Sigmoid colon (tissue), 7 donors: ENCODE measurements around the gene AIFM2. TPM values are rescaled to one million over a fixed set of nuclear protein-coding genes. Genes with fewer than 3 reads are reported as not detected.

Experiments used
- DNase-seq: peaks from one replicate; pipeline ENCODE4 v3.0.0-alpha.2; 2019
- H3K27ac ChIP-seq, 4 donors: fragments of 200-600 bp; sonication (generic); one replicate each; pipeline ENCODE4 v1.5.1; 2016 to 2019; ENCODE audit warnings: mild to moderate bottlenecking in 1 of 4
- H3K27me3 ChIP-seq, 3 donors: fragments of 200-600 bp; sonication (generic); one replicate each; pipeline ENCODE4 v1.5.1; 2019; ENCODE audit warnings: mild to moderate bottlenecking in 1 of 3
- H3K36me3 ChIP-seq, 4 donors: fragments of 200-600 bp; sonication (generic); one replicate each; pipeline ENCODE4 v1.5.1; 2016 to 2019
- H3K4me1 ChIP-seq, 4 donors: fragments of 200-600 bp; sonication (generic); one replicate each; pipeline ENCODE4 v1.5.1; 2017 to 2019
- H3K4me3 ChIP-seq, 4 donors: fragments of 200-600 bp; sonication (generic); one replicate each; pipeline ENCODE4 v1.5.1; 2017 to 2019; ENCODE audit warnings: mild to moderate bottlenecking in 2 of 4, moderate library complexity in 1 of 4
- H3K9me3 ChIP-seq, 4 donors: fragments of 200-600 bp in 3 of 4; sonication (generic) in 3 of 4; one replicate each; pipeline versions ENCODE4 v1.5.1 to v1.6.1; 2013 to 2019
- CTCF ChIP-seq, 4 experiments: fragments of 450-650 bp in 3 of 4; fragments of 200-600 bp in 1 of 4; IDR thresholded peaks; one replicate each; pipeline ENCODE4 v1.5.1; 2016 to 2019; ENCODE audit warnings: antibody characterized with exemption in 4 of 4, mild to moderate bottlenecking in 3 of 4, moderate library complexity in 2 of 4
- EP300 ChIP-seq, 4 donors: sonication (generic); formaldehyde crosslinking; IDR thresholded peaks; one replicate each; pipeline ENCODE4 v1.6.1; 2017; ENCODE audit warnings: antibody characterized with exemption in 4 of 4
- POLR2A ChIP-seq, 2 donors: fragments of 450-650 bp; IDR thresholded peaks; one replicate each; pipeline ENCODE4 v1.6.1; 2016; ENCODE audit warnings: antibody characterized with exemption in 2 of 2, mild to moderate bottlenecking in 2 of 2, moderate library complexity in 2 of 2
- POLR2AphosphoS5 ChIP-seq, 4 donors: sonication (generic); formaldehyde crosslinking; IDR thresholded peaks; one replicate each; pipeline ENCODE4 v1.6.1; 2017; ENCODE audit warnings: antibody characterized with exemption in 4 of 4
- WGBS, 2 donors: extraction: QIAGEN DNeasy Blood & Tissue Kit; methylation state at CpG; one replicate each; pipeline ENCODE4 v1.1.7; 2013; 5-methylcytosine and 5-hydroxymethylcytosine counted together
- intact Hi-C: fragments of 100-400 bp; cut with DNase I; formaldehyde crosslinking; loops from one replicate; pipeline ENCODE4 v1.15.1; 2023
- polyA plus RNA-seq, 3 donors: library from polyadenylated mRNA; stranded (reverse); fragments of 200-250 nt; gene quantifications; one replicate each; pipeline ENCODE4 v1.2.3, GENCODE V29; 2013
- total RNA-seq, 4 donors: library from RNA; depleted of rRNA; stranded (reverse); fragments of >200 nt; gene quantifications; one replicate each; pipeline ENCODE4 v1.1.0, GENCODE V29; 2016
- donor health status: healthy with polysubstance abuse.
- donor health status: Bipolar disorder and iron deficiency.
- donor health status: healthy.

The AIFM2 gene
- total and polyA plus RNA-seq, 7 donors = 10.2 to 26.8 (median 11.7) TPM

GRCh38 chr10:70174058-70174741 is 41.6 kb upstream of the AIFM2 start:
- H3K27ac ChIP-seq = no peak overlapping the region

GRCh38 chr10:70169649-70170364 is 37.2 kb upstream of the AIFM2 start:
- Histone ChIP-seq H3K36me3 (peaks cover 0 to 13% (median 0%) of the 10 kb centered on the region in 4 donors), H3K27me3 (no peaks in the 10 kb centered on the region), H3K9me3 (no peaks in the 10 kb centered on the region), H3K4me3 (peak overlapping the region; percentile 79 to 95 (median 88)), H3K4me1 (peaks cover 0 to 48% (median 35%) of the 10 kb centered on the region in 4 donors), H3K27ac (peak overlapping the region; percentile 91 to 97 (median 94))
- intact Hi-C loops = loop anchor here (2.0 kb wide), 1 partner anchor 23 kb away; the partner anchor contains the start of gene TYSND1
- DNase-seq = no peak
- 1% methylated on average over 40 of the region's 40 CpGs for WGBS, 2 donors
- no peak for TF ChIP-seq CTCF (IDR thresholded peaks at IDR 0.05)
- no peak for TF ChIP-seq EP300 (IDR thresholded peaks at IDR 0.05)
- no peak for TF ChIP-seq POLR2AphosphoS5 (IDR thresholded peaks at IDR 0.05)
- no peak for TF ChIP-seq POLR2A (IDR thresholded peaks at IDR 0.05)

More at GRCh38 chr10:70174058-70174741, 41.6 kb upstream of the AIFM2 start:
- TF ChIP-seq CTCF (IDR thresholded peaks at IDR 0.05) (no peak), POLR2A (IDR thresholded peaks at IDR 0.05) (no peak)
- H3K4me1 ChIP-seq = peaks cover 0 to 8% (median 5%) of the 10 kb centered on the region in 4 donors
- no peaks in the 10 kb centered on the region for H3K9me3 ChIP-seq
- H3K27me3 ChIP-seq = no peaks in the 10 kb centered on the region
- DNase-seq = no peak
- intact Hi-C loops = no loop called here
- WGBS, 2 donors = 38 to 44% methylated on average over 4 of the region's 4 CpGs
- no peak overlapping the region for H3K4me3 ChIP-seq
- no peaks in the 10 kb centered on the region for H3K36me3 ChIP-seq

- H3K36me3 ChIP-seq = peaks cover 0 to 13% (median 0%) of the 10 kb centered on the region in 4 donors
- H3K4me1 ChIP-seq = peaks cover 0 to 54% (median 39%) of the 10 kb centered on the region in 4 donors
- no peak for DNase-seq
- H3K27ac ChIP-seq = peak overlapping the region in 3 of 4 donors; percentile 94 to 97 (median 95)
- peak overlapping the region; percentile 79 to 95 (median 88) for H3K4me3 ChIP-seq
- H3K9me3 ChIP-seq = no peaks in the 10 kb centered on the region
- intact Hi-C loops = no loop called here
- TF ChIP-seq CTCF (IDR thresholded peaks at IDR 0.05) (no peak), POLR2AphosphoS5 (IDR thresholded peaks at IDR 0.05) (no peak), EP300 (IDR thresholded peaks at IDR 0.05) (no peak), POLR2A (IDR thresholded peaks at IDR 0.05) (no peak)
- WGBS, 2 donors = 28 to 34% methylated on average over 2 of the region's 2 CpGs
- no peaks in the 10 kb centered on the region for H3K27me3 ChIP-seq
Observed at GRCh38 chr10:70169011-70169410, 36.4 kb upstream of the AIFM2 start.

- Histone ChIP-seq H3K4me3 (no peak overlapping the region), H3K36me3 (peaks cover 0 to 13% (median 0%) of the 10 kb centered on the region in 4 donors), H3K9me3 (no peaks in the 10 kb centered on the region), H3K4me1 (peaks cover 0 to 70% (median 53%) of the 10 kb centered on the region in 4 donors), H3K27ac (no peak overlapping the region), H3K27me3 (no peaks in the 10 kb centered on the region)
- TF ChIP-seq EP300 (IDR thresholded peaks at IDR 0.05) (no peak), CTCF (IDR thresholded peaks at IDR 0.05) (no peak), POLR2AphosphoS5 (IDR thresholded peaks at IDR 0.05) (no peak), POLR2A (IDR thresholded peaks at IDR 0.05) (no peak)
- 86 to 88% methylated on average over 7 of the region's 7 CpGs for WGBS, 2 donors
- DNase-seq = no peak
- intact Hi-C loops = no loop called here
Observed at GRCh38 chr10:70167246-70167645, 34.6 kb upstream of the AIFM2 start.
